Pancreas (tissue), 10 donors: ENCODE results near the gene HTT. TPM values are rescaled to one million over a fixed set of nuclear protein-coding genes. Genes with fewer than 3 reads are reported as not detected.

Source experiments
- ATAC-seq, 4 donors: fragments of 200-7000 bp; cut with Tn5 transposase; one replicate each; pipeline versions ENCODE4 v1.8.0 to v1.9.1; 2020; ENCODE audit warnings: mild to moderate bottlenecking in 4 of 4, moderate library complexity in 4 of 4
- DNase-seq, 6 donors: peaks; one replicate each; pipeline ENCODE4 v3.0.0-alpha.2; 2020
- FAIRE-seq: peaks from 2 replicates; lab custom pipeline; 2012; peaks lifted over from hg19 to GRCh38; lab: Jason Lieb, UNC
- H3K27ac ChIP-seq, 4 donors: fragments of 200-600 bp; sonication (generic); 1 replicate in 3 of 4; 2 replicates in 1 of 4; pipeline versions ENCODE4 v1.5.0 to v1.8.0; 2020
- H3K27me3 ChIP-seq, 4 donors: fragments of 200-600 bp; one replicate each; pipeline ENCODE4 v1.8.0; 2021
- H3K36me3 ChIP-seq, 3 donors: fragments of 200-600 bp; sonication (generic) in 1 of 3; one replicate each; pipeline versions ENCODE4 v1.5.0 to v1.8.0; 2020 to 2021
- H3K4me1 ChIP-seq, 3 donors: fragments of 200-600 bp; one replicate each; pipeline ENCODE4 v1.8.0; 2021
- H3K4me3 ChIP-seq, 4 donors: fragments of 200-600 bp; sonication (generic) in 2 of 4; one replicate each; pipeline versions ENCODE4 v1.5.0 to v1.8.0; 2020 to 2021
- H3K9me3 ChIP-seq, 4 donors: fragments of 200-600 bp; one replicate each; pipeline ENCODE4 v1.8.0; 2021
- WGBS, 2 donors: extraction: QIAGEN DNeasy Blood & Tissue Kit; methylation state at CpG; one replicate each; pipeline ENCODE4 v1.1.7; 2013; 5-methylcytosine and 5-hydroxymethylcytosine counted together
- intact Hi-C, 3 donors: fragments of 100-400 bp; cut with DNase I; formaldehyde crosslinking; loops; one replicate each; pipeline versions ENCODE4 v1.11.1 to v1.14.2; 2022
- polyA plus RNA-seq, 2 donors: library from polyadenylated mRNA; stranded (reverse); fragments of 200-250 nt; gene quantifications; one replicate each; pipeline ENCODE4 v1.2.3, GENCODE V29; 2013
- total RNA-seq, 6 donors: library from RNA; stranded (reverse); fragmentation: NEBNext Ultra II Directional in 4 of 6; extraction: Animal tissue kit (Norgen Biotek cat#: 25700) in 4 of 6; gene quantifications; one replicate each; pipeline versions ENCODE4 v1.2.1 to v1.2.4, GENCODE V29; 2021 to 2023
- TF ChIP-seq, protein P1 (sequence below), 4 donors: fragments of 200-600 bp; sonication (generic) in 3 of 4; IDR thresholded peaks; one replicate each; pipeline versions ENCODE4 v1.5.0 to v1.8.0; 2021; ENCODE audit warnings: antibody characterized with exemption in 4 of 4
- donor health status: healthy with polysubstance abuse.
- donor health status: DM: no; HTN: no; CAD: no; lungs with moderate emphysema.
- donor health status: DM: no; HTN: no; CAD: no.
- donor health status: control.
- donor health status: control.
- donor health status: Bipolar disorder and iron deficiency.
- donor health status: DM: yes; HTN: yes; CAD: no.
- donor health status: DM: no; HTN: no; CAD: no.
- donor health status: DM: no; HTN: no; CAD: no.
- donor health status: DM: yes; HTN: yes; CAD: no.

HTT gene
- total and polyA plus RNA-seq, 8 donors: 23.1 to 55.2 (median 42.7) TPM

DNA sequence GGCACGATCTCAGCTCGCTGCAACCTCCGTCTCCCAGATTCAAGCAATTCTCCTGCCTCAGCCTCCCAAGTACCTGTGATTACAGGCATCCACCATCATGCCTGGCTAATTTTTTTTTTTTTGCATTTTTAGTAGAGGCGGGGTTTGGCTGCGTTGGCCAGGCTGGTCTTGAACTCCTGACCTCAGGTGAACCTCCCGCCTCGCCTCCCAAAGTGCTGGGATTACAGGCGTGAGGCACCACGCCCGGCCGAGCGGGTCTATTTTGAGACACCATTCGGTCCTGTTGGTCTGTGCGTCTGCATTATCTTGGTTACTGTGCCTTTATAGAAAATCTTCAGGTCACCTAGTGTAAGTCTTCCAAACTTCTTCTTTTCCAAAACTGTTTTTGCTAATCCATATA, 196.7 kb downstream of the HTT start:
- 87 to 95% methylated on average over 14 of the region's 14 CpGs for WGBS, 2 donors
- no peak for DNase-seq
- Histone ChIP-seq H3K27ac (no peak overlapping the region), H3K27me3 (no peaks in the 10 kb centered on the region), H3K4me3 (no peak overlapping the region), H3K9me3 (no peaks in the 10 kb centered on the region), H3K36me3 (no peaks in the 10 kb centered on the region), H3K4me1 (peaks cover 0 to 12% (median 0%) of the 10 kb centered on the region in 3 donors)
- no peak for ATAC-seq
- intact Hi-C loops: no loop called here
- TF ChIP-seq, protein P1, sequence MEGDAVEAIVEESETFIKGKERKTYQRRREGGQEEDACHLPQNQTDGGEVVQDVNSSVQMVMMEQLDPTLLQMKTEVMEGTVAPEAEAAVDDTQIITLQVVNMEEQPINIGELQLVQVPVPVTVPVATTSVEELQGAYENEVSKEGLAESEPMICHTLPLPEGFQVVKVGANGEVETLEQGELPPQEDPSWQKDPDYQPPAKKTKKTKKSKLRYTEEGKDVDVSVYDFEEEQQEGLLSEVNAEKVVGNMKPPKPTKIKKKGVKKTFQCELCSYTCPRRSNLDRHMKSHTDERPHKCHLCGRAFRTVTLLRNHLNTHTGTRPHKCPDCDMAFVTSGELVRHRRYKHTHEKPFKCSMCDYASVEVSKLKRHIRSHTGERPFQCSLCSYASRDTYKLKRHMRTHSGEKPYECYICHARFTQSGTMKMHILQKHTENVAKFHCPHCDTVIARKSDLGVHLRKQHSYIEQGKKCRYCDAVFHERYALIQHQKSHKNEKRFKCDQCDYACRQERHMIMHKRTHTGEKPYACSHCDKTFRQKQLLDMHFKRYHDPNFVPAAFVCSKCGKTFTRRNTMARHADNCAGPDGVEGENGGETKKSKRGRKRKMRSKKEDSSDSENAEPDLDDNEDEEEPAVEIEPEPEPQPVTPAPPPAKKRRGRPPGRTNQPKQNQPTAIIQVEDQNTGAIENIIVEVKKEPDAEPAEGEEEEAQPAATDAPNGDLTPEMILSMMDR (IDR thresholded peaks at IDR 0.05): no peak
- no peak for FAIRE-seq

DNA sequence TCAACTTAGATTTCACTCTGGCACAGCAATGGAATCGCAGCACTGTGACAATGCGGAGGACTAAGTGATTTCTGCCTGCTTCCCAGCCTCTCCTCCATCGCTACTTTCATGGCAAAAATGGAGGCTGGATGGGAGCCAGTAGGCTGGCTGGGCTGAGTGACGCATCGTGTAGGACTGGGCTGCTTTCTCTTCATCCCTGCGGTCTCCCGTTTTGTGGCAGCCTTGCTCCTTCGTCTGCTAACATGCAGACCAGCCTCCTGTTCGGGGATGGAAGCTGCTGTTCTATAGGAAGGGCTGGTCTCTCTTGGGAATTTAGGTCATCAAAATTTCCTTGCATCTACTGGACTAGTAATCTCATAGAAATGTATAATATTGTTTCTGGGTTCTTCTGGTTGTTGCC, 202.5 kb downstream of the HTT start:
- Histone ChIP-seq H3K27me3 (no peaks in the 10 kb centered on the region), H3K27ac (no peak overlapping the region), H3K4me1 (no peaks in the 10 kb centered on the region), H3K36me3 (no peaks in the 10 kb centered on the region), H3K9me3 (no peaks in the 10 kb centered on the region), H3K4me3 (no peak overlapping the region)
- peak in 1 of 6 donors; percentile 5 for DNase-seq
- no peak for FAIRE-seq
- TF ChIP-seq, protein P1 (IDR thresholded peaks at IDR 0.05): no peak
- no peak for ATAC-seq
- WGBS, 2 donors: 86 to 92% methylated on average over 9 of the region's 9 CpGs
- intact Hi-C loops: no loop called here

DNA sequence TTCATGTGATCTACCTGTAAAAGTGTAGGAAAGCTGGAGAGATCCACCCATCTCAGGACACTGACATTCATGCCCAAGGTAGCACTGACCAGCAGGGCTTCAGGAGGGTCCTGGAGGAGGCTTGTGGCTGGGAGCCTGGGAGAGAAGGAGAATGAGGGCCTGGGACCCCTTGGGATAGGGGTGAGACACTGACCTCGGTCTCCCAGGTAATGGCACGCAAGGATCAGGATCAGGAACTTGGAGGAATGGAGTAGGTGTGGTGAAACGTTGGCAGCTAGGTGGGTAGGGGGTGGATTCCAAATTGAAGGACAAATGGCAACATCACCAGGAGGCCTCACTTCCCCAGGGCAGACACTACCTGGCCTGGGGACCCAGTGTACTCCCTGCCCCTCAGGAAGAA, 206.0 kb downstream of the HTT start:
- intact Hi-C loops: no loop called here
- Histone ChIP-seq H3K27me3 (no peaks in the 10 kb centered on the region), H3K4me1 (no peaks in the 10 kb centered on the region), H3K9me3 (no peaks in the 10 kb centered on the region), H3K4me3 (no peak overlapping the region), H3K36me3 (no peaks in the 10 kb centered on the region), H3K27ac (no peak overlapping the region)
- DNase-seq (no peak), ATAC-seq (no peak), FAIRE-seq (no peak)
- WGBS, 2 donors: 87 to 96% methylated on average over 3 of the region's 3 CpGs
- TF ChIP-seq, protein P1 (IDR thresholded peaks at IDR 0.05): no peak

DNA sequence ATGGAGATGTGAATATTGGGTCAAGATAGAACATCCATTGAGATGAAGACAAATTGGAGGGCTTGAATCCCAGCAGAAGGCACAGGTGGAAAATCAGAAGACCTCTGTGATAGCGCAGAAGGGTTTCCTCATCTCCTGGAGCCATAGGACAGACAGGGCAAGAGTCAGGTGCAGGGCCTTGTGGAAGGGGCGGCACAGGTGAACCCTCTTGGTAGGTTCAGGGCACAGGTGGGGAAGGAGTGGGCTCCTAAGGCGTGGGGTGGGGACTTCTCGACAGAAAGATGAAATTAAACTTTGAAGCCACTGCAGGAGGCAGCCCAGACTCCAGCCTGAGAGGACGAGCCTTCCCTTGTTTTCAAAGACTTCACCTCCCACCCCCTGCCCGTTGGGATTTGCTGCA, 209.0 kb downstream of the HTT start:
- Histone ChIP-seq H3K36me3 (no peaks in the 10 kb centered on the region), H3K9me3 (no peaks in the 10 kb centered on the region), H3K27ac (no peak overlapping the region), H3K4me1 (no peaks in the 10 kb centered on the region), H3K4me3 (no peak overlapping the region), H3K27me3 (no peaks in the 10 kb centered on the region)
- FAIRE-seq: no peak
- intact Hi-C loops: no loop called here
- no peak for DNase-seq
- ATAC-seq: no peak
- WGBS, 2 donors: 77 to 79% methylated on average over 6 of the region's 6 CpGs
- TF ChIP-seq, protein P1 (IDR thresholded peaks at IDR 0.05): no peak

DNA sequence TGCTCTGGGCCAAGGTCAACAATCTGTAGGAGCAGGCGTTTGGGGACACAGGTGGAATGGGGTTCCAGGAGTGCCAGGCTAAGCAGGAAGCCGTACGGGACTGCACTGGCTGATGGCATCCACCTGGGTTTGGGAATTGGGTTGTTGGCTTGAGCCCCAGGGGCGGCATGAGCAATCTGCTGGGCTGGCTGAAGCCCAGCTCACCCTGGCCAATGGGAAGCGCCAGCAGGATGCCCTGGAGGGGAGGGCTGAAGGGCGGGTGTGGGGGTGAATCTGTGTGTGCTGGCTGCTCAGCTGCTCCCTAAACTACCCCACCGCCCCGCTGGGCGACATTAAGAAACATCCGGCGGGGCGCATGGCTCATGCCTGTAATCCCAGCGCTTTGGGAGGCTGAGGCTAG, 209.4 kb downstream of the HTT start:
- FAIRE-seq: no peak
- TF ChIP-seq, protein P1 (IDR thresholded peaks at IDR 0.05): no peak
- ATAC-seq: peak in 2 of 4 donors; percentile 14 to 28
- Histone ChIP-seq H3K4me1 (no peaks in the 10 kb centered on the region), H3K9me3 (no peaks in the 10 kb centered on the region), H3K4me3 (no peak overlapping the region), H3K27ac (no peak overlapping the region), H3K27me3 (no peaks in the 10 kb centered on the region), H3K36me3 (no peaks in the 10 kb centered on the region)
- intact Hi-C loops: no loop called here
- WGBS, 2 donors: 71 to 73% methylated on average over 13 of the region's 13 CpGs
- no peak for DNase-seq
